Testis (tissue), 2 donors: ENCODE measurements around the gene PLCH2.

Experiments
- CTCF ChIP-seq, 3 experiments: fragments of 450-650 bp in 2 of 3; fragments of 200-600 bp in 1 of 3; sonication (generic) in 1 of 3; IDR thresholded peaks; one replicate each; pipeline ENCODE4 v1.5.1; 2016 to 2019; ENCODE audit warnings: antibody characterized with exemption in 3 of 3, mild to moderate bottlenecking in 2 of 3, moderate library complexity in 1 of 3
- POLR2A ChIP-seq: fragments of 450-650 bp; IDR thresholded peaks from one replicate; pipeline ENCODE4 v1.6.1; 2017; ENCODE audit warnings: antibody characterized with exemption, mild to moderate bottlenecking, moderate library complexity

- TF ChIP-seq CTCF (IDR thresholded peaks at IDR 0.05), result no peak
- TF ChIP-seq POLR2A, result no peak
These were observed 51.9 kb downstream of the PLCH2 start for GRCh38 chr1:2528016-2528415.
